HG03064 (cell line): ENCODE data around the gene DCAF10.
"Not testable (repeated sequence)": the region's sequence is repeated elsewhere in the genome, so short reads cannot be mapped to it uniquely, and the experiment has no call there.

Experiments used
- ATAC-seq: cut with Tn5 transposase; IDR thresholded peaks from one replicate; pipeline ENCODE4 v1.9.1; 2021; ENCODE audit warnings: low read depth; ENCODE audit not compliant: unreplicated experiment

The DCAF10 gene

GRCh38 chr9:37800631-37801286 lies at the start of gene DCAF10:
TSS of gene DCAF10 (plus strand) at chr9:37800797. CDS start at chr9:37800867, 70 bp downstream.
- ATAC-seq = peak; percentile 76

- no peak for ATAC-seq
These were observed 49.4 kb upstream of the DCAF10 start for GRCh38 chr9:37751186-37751585.

- not testable (repeated sequence) for ATAC-seq
These were observed 48.9 kb upstream of the DCAF10 start for GRCh38 chr9:37751704-37752103.

GRCh38 chr9:37752112-37752511 lies 48.5 kb upstream of the DCAF10 start:
- not testable (repeated sequence) for ATAC-seq

- no peak for ATAC-seq
These were observed 47.7 kb upstream of the DCAF10 start for GRCh38 chr9:37752642-37753488.

GRCh38 chr9:37753489-37754190 lies 47.0 kb upstream of the DCAF10 start, which contains the start of gene TRMT10B:
TSS of gene TRMT10B (plus strand) at chr9:37753805. CDS start at chr9:37761932, 8,127 bp downstream.
- ATAC-seq = peak; percentile 80

GRCh38 chr9:37758747-37759146 lies 41.9 kb upstream of the DCAF10 start:
- ATAC-seq = no peak

- ATAC-seq = no peak
These were observed 40.0 kb upstream of the DCAF10 start for GRCh38 chr9:37760416-37761161.

- no peak for ATAC-seq
These were observed 39.1 kb upstream of the DCAF10 start for GRCh38 chr9:37761511-37761910.

GRCh38 chr9:37765263-37765662 lies 35.3 kb upstream of the DCAF10 start:
- not testable (repeated sequence) for ATAC-seq

GRCh38 chr9:37769306-37769705 lies 31.3 kb upstream of the DCAF10 start:
- ATAC-seq = no peak

- no peak for ATAC-seq
These were observed 30.6 kb upstream of the DCAF10 start for GRCh38 chr9:37769995-37770394.

- ATAC-seq = no peak
These were observed 25.2 kb upstream of the DCAF10 start for GRCh38 chr9:37775216-37775919.

GRCh38 chr9:37776328-37776727 lies 24.3 kb upstream of the DCAF10 start:
- ATAC-seq = no peak

GRCh38 chr9:37778534-37778933 lies 22.1 kb upstream of the DCAF10 start:
- ATAC-seq = no peak

GRCh38 chr9:37784291-37784615 lies 16.3 kb upstream of the DCAF10 start:
- ATAC-seq = no peak

- ATAC-seq = peak; percentile 86
These were observed 15.7 kb upstream of the DCAF10 start, which contains the start of gene EXOSC3 for GRCh38 chr9:37784616-37785483. TSS of gene EXOSC3 (minus strand) at chr9:37785064. CDS start at chr9:37785044, 20 bp downstream.

GRCh38 chr9:37787059-37787458 lies 13.5 kb upstream of the DCAF10 start:
- ATAC-seq = no peak

GRCh38 chr9:37788332-37788731 lies 12.3 kb upstream of the DCAF10 start:
- no peak for ATAC-seq
